Esophagus squamous epithelium (tissue), 4 donors: ENCODE measurements around the gene TMCC1.

Experiments used
- CTCF ChIP-seq, 6 experiments: fragments of 450-650 bp in 4 of 6; fragments of 200-600 bp in 2 of 6; sonication (generic) in 2 of 6; IDR thresholded peaks; one replicate each; pipeline ENCODE4 v1.5.1; 2016 to 2019; ENCODE audit warnings: antibody characterized with exemption in 6 of 6, mild to moderate bottlenecking in 4 of 6, moderate library complexity in 4 of 6
- POLR2A ChIP-seq, 4 donors: fragments of 450-650 bp; IDR thresholded peaks; one replicate each; pipeline ENCODE4 v1.6.1; 2017; ENCODE audit warnings: antibody characterized with exemption in 4 of 4, mild to moderate bottlenecking in 4 of 4, moderate library complexity in 3 of 4

- TF ChIP-seq CTCF (IDR thresholded peaks at IDR 0.05) (no peak), POLR2A (IDR thresholded peaks at IDR 0.05) (no peak)
These were observed 72.9 kb downstream of the TMCC1 start for GRCh38 chr3:129820587-129820986.
